MM.1S (cell line): Measurements from ENCODE around the gene DCAF10.

ENCODE experiments used
- DNase-seq: peaks from one replicate; pipeline ENCODE4 v3.0.0-alpha.2; 2015
- H2AFZ ChIP-seq: fragments of 300-600 bp; sonication (generic); 2 replicates; pipeline ENCODE4 v1.6.0; 2016; ENCODE audit warnings: antibody characterized with exemption, low read length
- H3F3A ChIP-seq: fragments of 300-600 bp; sonication (generic); 2 replicates; pipeline ENCODE4 v1.6.1; 2016; ENCODE audit warnings: mild to moderate bottlenecking, antibody characterized with exemption, low read length, moderate library complexity, mixed read lengths; ENCODE audit not compliant: insufficient read depth
- H3K27ac ChIP-seq: fragments of 300-600 bp; sonication (generic); 2 replicates; pipeline ENCODE4 v1.5.1; 2016; ENCODE audit warnings: mild to moderate bottlenecking, low read length
- H3K27me3 ChIP-seq: fragments of 300-600 bp; sonication (generic); replicated peaks from 2 replicates; pipeline ENCODE4 v1.6.0; 2016; ENCODE audit warnings: low read length; ENCODE audit not compliant: insufficient read depth
- H3K36me3 ChIP-seq: fragments of 300-600 bp; sonication (generic); replicated peaks from 2 replicates; pipeline ENCODE4 v1.6.1; 2016; ENCODE audit warnings: mild to moderate bottlenecking, low read length, mixed read lengths; ENCODE audit not compliant: insufficient read depth
- H3K4me1 ChIP-seq: fragments of 300-600 bp; sonication (generic); 2 replicates; pipeline ENCODE4 v1.6.1; 2016; ENCODE audit warnings: low read length, mixed read lengths
- H3K4me2 ChIP-seq: fragments of 300-600 bp; sonication (generic); 2 replicates; pipeline ENCODE4 v1.6.0; 2016; ENCODE audit warnings: low read depth, low read length
- H3K4me3 ChIP-seq: fragments of 300-600 bp; sonication (generic); 2 replicates; pipeline ENCODE4 v1.5.1; 2016; ENCODE audit warnings: low read length, mixed read lengths
- H3K79me2 ChIP-seq: fragments of 300-600 bp; sonication (generic); 2 replicates; pipeline ENCODE4 v1.6.1; 2016; ENCODE audit warnings: mixed run types, low read length, mixed read lengths
- H3K9ac ChIP-seq: fragments of 300-600 bp; sonication (generic); 2 replicates; pipeline ENCODE4 v1.6.1; 2016; ENCODE audit warnings: low read length, mixed read lengths
- H3K9me2 ChIP-seq: fragments of 300-600 bp; sonication (generic); replicated peaks from 2 replicates; pipeline ENCODE4 v1.6.1; 2016; ENCODE audit warnings: mild to moderate bottlenecking, low read length, mixed read lengths; ENCODE audit not compliant: insufficient read depth
- H3K9me3 ChIP-seq: fragments of 300-600 bp; sonication (generic); replicated peaks from 2 replicates; pipeline ENCODE4 v1.6.1; 2016; ENCODE audit warnings: mild to moderate bottlenecking, low read length, mixed read lengths; ENCODE audit not compliant: insufficient read depth
- H4K20me1 ChIP-seq: fragments of 300-600 bp; sonication (generic); 2 replicates; pipeline ENCODE4 v1.6.1; 2016; ENCODE audit warnings: mild to moderate bottlenecking, low read length, moderate library complexity, mixed read lengths; ENCODE audit not compliant: insufficient read depth
- EZH2 ChIP-seq: fragments of 300-600 bp; sonication (generic); optimal IDR thresholded peaks from 2 replicates; pipeline ENCODE3; 2017; ENCODE audit warnings: low read depth, mild to moderate bottlenecking, antibody characterized with exemption, low read length, mixed read lengths
- EZH2phosphoT487 ChIP-seq: fragments of 300-600 bp; sonication (generic); IDR thresholded peaks from 2 replicates; pipeline ENCODE4 v1.6.1; 2018; ENCODE audit warnings: antibody characterized with exemption, low read length
- TF ChIP-seq, protein P1 (sequence below): fragments of 300-600 bp; sonication (generic); IDR thresholded peaks from 2 replicates; pipeline ENCODE4 v1.5.1; 2016; ENCODE audit warnings: antibody characterized with exemption, low read length, mixed read lengths

DCAF10 gene

DNA sequence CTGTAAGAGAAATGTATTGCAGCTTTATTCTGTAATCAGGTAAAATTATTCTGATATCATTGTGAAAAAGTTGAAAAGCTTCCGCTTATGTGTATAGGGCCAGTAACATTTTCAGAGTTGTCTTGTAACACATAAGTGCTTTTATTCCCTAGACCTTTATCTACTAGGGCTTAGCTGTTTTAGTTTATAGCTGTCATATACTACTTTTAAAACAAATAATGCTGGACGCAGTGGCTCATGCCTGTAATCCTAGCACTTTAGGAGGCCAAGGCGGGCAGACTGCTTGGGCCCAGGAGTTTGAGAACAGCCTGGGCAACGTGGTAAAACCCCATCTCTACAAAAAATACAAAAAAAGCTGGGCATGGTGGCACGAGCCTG is 70.2 kb downstream of the DCAF10 start:
- Histone ChIP-seq H4K20me1 (no peaks in the 10 kb centered on the region; the same call in 1 of the 2 replicates), H3K9ac (no peak overlapping the region), H3K27ac (no peak overlapping the region), H3K4me3 (no peak overlapping the region), H3F3A (no peaks in the 10 kb centered on the region), H3K27me3 (no peaks in the 10 kb centered on the region), H3K36me3 (no peaks in the 10 kb centered on the region), H3K4me1 (no peaks in the 10 kb centered on the region), H3K9me3 (no peaks in the 10 kb centered on the region), H3K79me2 (no peaks in the 10 kb centered on the region), H2AFZ (no peak overlapping the region), H3K4me2 (no peak overlapping the region), H3K9me2 (no peaks in the 10 kb centered on the region)
- no peak for DNase-seq
- TF ChIP-seq, protein P1, sequence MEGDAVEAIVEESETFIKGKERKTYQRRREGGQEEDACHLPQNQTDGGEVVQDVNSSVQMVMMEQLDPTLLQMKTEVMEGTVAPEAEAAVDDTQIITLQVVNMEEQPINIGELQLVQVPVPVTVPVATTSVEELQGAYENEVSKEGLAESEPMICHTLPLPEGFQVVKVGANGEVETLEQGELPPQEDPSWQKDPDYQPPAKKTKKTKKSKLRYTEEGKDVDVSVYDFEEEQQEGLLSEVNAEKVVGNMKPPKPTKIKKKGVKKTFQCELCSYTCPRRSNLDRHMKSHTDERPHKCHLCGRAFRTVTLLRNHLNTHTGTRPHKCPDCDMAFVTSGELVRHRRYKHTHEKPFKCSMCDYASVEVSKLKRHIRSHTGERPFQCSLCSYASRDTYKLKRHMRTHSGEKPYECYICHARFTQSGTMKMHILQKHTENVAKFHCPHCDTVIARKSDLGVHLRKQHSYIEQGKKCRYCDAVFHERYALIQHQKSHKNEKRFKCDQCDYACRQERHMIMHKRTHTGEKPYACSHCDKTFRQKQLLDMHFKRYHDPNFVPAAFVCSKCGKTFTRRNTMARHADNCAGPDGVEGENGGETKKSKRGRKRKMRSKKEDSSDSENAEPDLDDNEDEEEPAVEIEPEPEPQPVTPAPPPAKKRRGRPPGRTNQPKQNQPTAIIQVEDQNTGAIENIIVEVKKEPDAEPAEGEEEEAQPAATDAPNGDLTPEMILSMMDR = no peak
- TF ChIP-seq EZH2 = no peak
- no peak for TF ChIP-seq EZH2phosphoT487

DNA sequence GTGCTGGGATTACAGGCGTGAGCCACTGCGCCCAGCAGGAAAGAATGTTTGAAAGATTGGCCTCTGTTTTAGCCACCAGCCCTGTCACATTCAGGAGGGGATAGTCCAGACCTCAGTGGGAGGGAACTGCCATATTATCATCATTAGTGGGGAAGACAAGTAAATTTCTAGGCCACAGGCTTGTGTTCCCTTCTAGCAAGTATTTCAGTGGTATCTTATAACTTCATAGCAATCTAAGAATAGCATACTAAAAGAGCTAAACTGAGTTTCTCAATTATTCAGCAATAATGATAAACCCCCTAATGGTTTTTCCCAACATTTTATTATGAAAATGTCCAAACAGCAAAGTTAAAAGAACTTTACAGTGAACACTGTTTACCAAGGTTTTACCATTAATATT is 73.4 kb downstream of the DCAF10 start:
- Histone ChIP-seq H3K27me3 (no peaks in the 10 kb centered on the region), H3K36me3 (no peaks in the 10 kb centered on the region), H3K9me2 (no peaks in the 10 kb centered on the region), H3K9me3 (no peaks in the 10 kb centered on the region), H3K9ac (no peak overlapping the region), H3K79me2 (no peaks in the 10 kb centered on the region), H3K4me1 (no peaks in the 10 kb centered on the region), H4K20me1 (no peaks in the 10 kb centered on the region), H3K4me3 (no peak overlapping the region), H3K4me2 (no peak overlapping the region), H2AFZ (no peak overlapping the region), H3F3A (no peaks in the 10 kb centered on the region), H3K27ac (no peak overlapping the region)
- DNase-seq = no peak
- TF ChIP-seq EZH2 (no peak), EZH2phosphoT487 (no peak)
- TF ChIP-seq, protein P1 = no peak

DNA sequence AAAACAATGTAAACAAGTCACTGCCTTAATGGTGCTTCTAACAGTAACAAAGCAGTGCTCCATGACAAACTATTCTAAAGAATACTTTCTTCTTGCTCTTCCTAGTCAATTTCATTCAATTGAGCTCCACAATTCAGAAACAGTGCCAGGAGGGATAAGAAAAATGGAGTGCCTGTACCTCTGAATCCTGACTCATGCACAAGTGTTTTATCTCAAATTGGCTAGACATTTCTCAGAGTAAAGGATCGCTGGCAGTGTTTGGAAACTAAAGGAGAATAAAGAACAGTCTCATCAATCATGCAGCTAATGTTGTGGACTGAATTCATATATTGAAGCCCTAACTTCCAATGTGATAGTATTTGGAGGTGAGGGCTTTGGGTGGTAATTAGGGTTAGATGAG is 75.8 kb downstream of the DCAF10 start:
- TF ChIP-seq EZH2 (no peak), EZH2phosphoT487 (no peak)
- TF ChIP-seq, protein P1 = no peak
- Histone ChIP-seq H3K4me1 (no peaks in the 10 kb centered on the region), H3K9me3 (no peaks in the 10 kb centered on the region), H3F3A (no peaks in the 10 kb centered on the region), H3K4me3 (no peak overlapping the region), H3K27me3 (no peaks in the 10 kb centered on the region), H3K9me2 (no peaks in the 10 kb centered on the region), H3K36me3 (no peaks in the 10 kb centered on the region), H3K27ac (no peak overlapping the region), H3K4me2 (no peak overlapping the region), H3K79me2 (no peaks in the 10 kb centered on the region), H3K9ac (no peak overlapping the region), H2AFZ (no peak overlapping the region), H4K20me1 (no peaks in the 10 kb centered on the region)
- no peak for DNase-seq
